HG02943 (cell line): Measurements from ENCODE around the gene GHITM.

Experiments
- ATAC-seq: cut with Tn5 transposase; IDR thresholded peaks from one replicate; pipeline ENCODE4 v1.9.1; 2021; ENCODE audit warnings: mild to moderate bottlenecking, low read depth, moderate library complexity; ENCODE audit not compliant: unreplicated experiment

The GHITM gene

DNA sequence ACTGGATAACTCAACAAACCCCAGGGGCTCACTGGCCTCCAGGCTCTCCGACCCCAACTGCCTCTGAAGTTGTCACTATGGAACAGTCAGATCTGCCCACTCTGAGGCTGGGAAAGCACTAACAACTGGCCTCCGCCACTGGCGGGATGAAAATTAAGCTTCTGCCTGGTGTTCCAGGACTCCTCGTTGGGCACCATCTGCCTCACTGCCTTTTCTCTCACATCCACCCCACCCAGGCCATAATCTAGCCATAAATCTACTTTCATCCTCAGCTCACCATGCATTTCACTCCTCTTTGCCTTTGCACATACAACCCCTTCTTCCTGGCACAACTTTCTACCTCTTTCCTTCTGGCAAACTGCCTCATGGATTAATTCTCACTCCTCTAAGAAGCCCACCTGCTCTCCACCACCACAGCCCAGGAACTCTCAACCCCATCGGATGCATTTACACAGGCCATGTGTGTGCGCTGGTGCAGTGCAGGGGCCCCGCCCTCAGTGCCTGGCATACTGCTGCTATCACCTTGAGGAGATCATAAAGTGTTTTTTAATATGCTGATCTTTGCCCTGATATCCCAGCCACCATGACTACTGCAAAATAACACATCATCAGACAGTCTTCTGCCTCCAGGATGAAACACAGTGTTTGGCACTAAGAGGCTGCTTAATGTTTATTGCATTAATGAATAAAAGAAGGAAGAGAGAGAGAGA is 59.1 kb downstream of the GHITM start:
- ATAC-seq = no peak

DNA sequence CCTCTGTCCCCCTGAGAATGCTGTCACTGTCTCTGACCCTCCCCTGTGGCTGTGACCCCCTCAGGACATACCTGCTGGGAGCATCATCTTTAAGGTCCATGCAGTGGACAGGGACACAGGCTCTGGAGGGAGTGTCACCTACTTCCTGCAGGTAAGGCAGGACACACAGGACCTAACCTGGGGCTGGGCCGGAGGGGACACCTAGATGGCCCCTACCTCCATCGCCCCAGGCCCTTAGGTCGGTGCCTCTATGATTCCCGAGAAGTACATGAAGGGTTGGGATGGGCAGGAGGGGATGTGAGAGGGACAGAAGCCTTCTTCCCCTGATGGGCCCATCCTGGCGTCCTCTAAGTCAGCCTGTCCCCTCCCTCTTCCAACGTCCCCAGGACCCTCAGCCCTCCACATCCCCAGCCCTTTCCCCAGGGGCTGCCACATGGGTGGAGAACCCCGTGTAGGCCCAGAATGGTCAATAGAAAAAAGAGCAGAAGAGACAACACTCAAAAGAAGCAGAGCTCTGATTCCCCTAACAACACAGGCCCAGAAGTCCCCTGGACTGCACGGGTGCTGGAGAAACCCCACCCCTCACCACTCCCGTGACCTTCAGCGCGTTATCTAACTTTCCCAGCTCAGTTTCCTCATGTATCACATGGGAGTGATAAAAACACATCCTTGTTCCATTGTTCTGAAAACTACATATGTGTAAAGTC is 61.4 kb downstream of the GHITM start:
- no peak for ATAC-seq

DNA sequence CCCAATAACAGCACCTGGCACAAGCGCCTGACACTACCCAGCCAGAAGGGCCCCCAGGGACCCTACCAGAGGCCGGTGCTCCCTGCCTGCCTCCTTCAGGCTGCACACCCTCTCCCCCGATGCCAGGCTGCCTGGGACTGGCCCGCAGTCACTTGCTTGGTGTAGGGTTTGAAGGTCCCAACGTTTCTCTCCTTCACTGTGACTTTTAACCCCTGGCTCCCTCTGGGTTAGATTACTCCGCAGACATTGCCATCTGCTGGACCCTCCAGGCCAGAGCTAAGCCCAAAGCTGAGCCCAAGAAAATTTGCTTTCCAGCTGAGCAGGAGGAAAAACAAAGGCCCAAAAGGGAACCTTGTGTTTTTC is 61.9 kb downstream of the GHITM start:
- ATAC-seq = no peak

DNA sequence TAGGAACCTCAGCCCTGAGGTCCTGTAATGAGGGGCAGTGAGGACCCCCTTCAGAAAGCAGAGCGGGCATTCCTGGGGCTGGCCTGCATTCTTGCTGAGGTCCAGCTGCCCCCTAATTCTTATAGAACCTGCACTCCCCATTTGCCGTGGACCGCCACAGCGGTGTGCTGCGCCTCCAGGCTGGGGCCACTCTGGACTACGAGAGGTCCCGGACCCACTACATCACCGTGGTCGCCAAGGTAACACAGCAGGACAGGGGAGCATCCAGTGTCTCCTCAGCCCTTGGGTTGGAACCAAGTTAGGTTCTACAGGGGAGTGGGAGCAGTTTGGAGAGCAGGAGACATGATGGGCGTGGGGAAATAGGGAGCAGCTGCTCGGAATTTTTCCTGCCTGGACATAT is 62.4 kb downstream of the GHITM start:
- no peak for ATAC-seq

DNA sequence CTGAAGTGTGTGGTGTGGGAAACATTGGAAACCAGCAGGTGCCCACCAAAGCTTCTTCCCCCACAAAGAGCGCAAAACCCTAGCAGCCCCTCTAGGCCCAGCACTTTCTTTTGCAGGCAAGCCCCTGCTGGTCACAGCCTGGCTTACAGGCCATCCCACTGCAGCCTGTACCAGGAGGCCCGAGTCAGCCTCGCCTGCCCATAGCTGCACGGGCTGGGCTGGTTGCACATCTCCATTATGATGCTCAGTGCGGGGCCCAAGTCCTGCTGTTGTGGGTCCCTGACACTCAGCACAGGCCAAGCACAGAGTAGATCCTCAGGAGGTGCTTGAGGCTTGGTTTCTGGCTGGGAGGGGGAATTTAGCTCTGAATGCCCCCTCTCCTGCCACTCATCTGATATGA is 63.0 kb downstream of the GHITM start:
- ATAC-seq = no peak
